Panc1 (cell line): Measurements from ENCODE around the gene FREM2. TPM values are rescaled to one million over a fixed set of nuclear protein-coding genes. Genes with fewer than 3 reads are reported as not detected.

Experiments used
- ATAC-seq: fragments of 200-7000 bp; cut with Tn5 transposase; 2 replicates; pipeline ENCODE4 v1.9.1; 2020; ENCODE audit warnings: mild to moderate bottlenecking, moderate library complexity
- BruUV-seq: library from RNA; stranded (reverse); fragments of 400-500 nt; replicated peaks from 2 replicates; lab custom pipeline; 2021; lab: Mats Ljungman, UMichigan
- CTCF ChIA-PET: fragments of 300-600 bp; sonication (Branson Sonifier 250); formaldehyde crosslinking; loops from one replicate; lab custom pipeline; 2022; ENCODE audit warnings: antibody characterized with exemption; lab: Charles Lee
- POLR2A ChIA-PET: fragments of 300-600 bp; sonication (Branson Sonifier 250); formaldehyde crosslinking; loops from one replicate; lab custom pipeline; 2022; ENCODE audit warnings: antibody characterized with exemption; lab: Charles Lee
- DNase-seq: peaks from one replicate; pipeline ENCODE4 v3.0.0-alpha.2; 2010; ENCODE audit warnings: low read depth, low spot score
- H3K27ac ChIP-seq: 2 replicates; pipeline ENCODE4 v1.5.1; 2011; ENCODE audit warnings: mild to moderate bottlenecking, low read length, inconsistent platforms
- H3K27me3 ChIP-seq: fragments of 200-500 bp; sonication (Bioruptor generic); 2 replicates; pipeline ENCODE4 v1.6.0; 2014; ENCODE audit warnings: low read length, inconsistent platforms; ENCODE audit not compliant: control insufficient read depth, insufficient read depth
- H3K36me3 ChIP-seq: fragments of 200-500 bp; sonication (Bioruptor generic); 2 replicates; pipeline ENCODE4 v1.5.1; 2014; ENCODE audit warnings: inconsistent platforms, mild to moderate bottlenecking, low read length, moderate library complexity; ENCODE audit not compliant: control insufficient read depth, insufficient read depth
- H3K4me1 ChIP-seq: 2 replicates; pipeline ENCODE4 v1.5.1; 2011; ENCODE audit warnings: inconsistent platforms, mild to moderate bottlenecking, low read length, moderate library complexity; ENCODE audit not compliant: control insufficient read depth, insufficient read depth
- H3K4me3 ChIP-seq, 2 experiments: 2 replicates each; pipeline ENCODE4 v1.5.1; 2011 to 2012; ENCODE audit warnings: low read depth in 2 of 2, low read length in 2 of 2, mild to moderate bottlenecking in 2 of 2, inconsistent platforms in 1 of 2, moderate library complexity in 1 of 2
- H3K9me3 ChIP-seq: fragments of 200-500 bp; sonication (Bioruptor generic); 2 replicates; pipeline ENCODE4 v1.5.1; 2014; ENCODE audit warnings: low read depth, mild to moderate bottlenecking, inconsistent platforms, low read length, moderate library complexity; ENCODE audit not compliant: control insufficient read depth, insufficient read depth
- POLR2AphosphoS5 ChIP-seq: IDR thresholded peaks from 2 replicates; pipeline ENCODE4 v1.6.1; 2012; ENCODE audit warnings: mild to moderate bottlenecking, low read depth, low read length, moderate library complexity
- SIN3A ChIP-seq: IDR thresholded peaks from 2 replicates; pipeline ENCODE4 v1.6.1; 2012; ENCODE audit warnings: low read depth, mild to moderate bottlenecking, low read length, moderate library complexity, borderline replicate concordance; ENCODE audit not compliant: insufficient read depth
- TCF7L2 ChIP-seq: IDR thresholded peaks from 2 replicates; pipeline ENCODE4 v1.6.1; 2011; ENCODE audit warnings: mild to moderate bottlenecking, low read depth, low read length, inconsistent platforms
- in situ Hi-C: cut with HindIII; loops from 2 replicates; pipeline ENCODE4 v1.10.0; 2016; ENCODE audit warnings: low sequenced_read_pairs, low pct_unique_long_range_greater_than_20kb
- intact Hi-C: fragments of 100-400 bp; cut with micrococcal nuclease; formaldehyde crosslinking; loops from one replicate; pipeline ENCODE4 v1.10.0; 2022; ENCODE audit not compliant: unreplicated experiment
- total RNA-seq: library from RNA; stranded (reverse); gene quantifications from one replicate; pipeline ENCODE4 v1.2.1, GENCODE V29; 2021; ENCODE audit not compliant: unreplicated experiment
- TF ChIP-seq, protein P1 (sequence below), 2 experiments: IDR thresholded peaks; 2 replicates each; pipeline ENCODE4 v1.6.1; 2011 to 2012; ENCODE audit warnings: low read depth in 2 of 2, control low read depth in 1 of 2, low read length in 1 of 2, mild to moderate bottlenecking in 1 of 2, moderate library complexity in 1 of 2; ENCODE audit not compliant: insufficient read depth in 1 of 2
- TF ChIP-seq, protein P2 (sequence below): fragments of 450-650 bp; IDR thresholded peaks from 2 replicates; pipeline ENCODE4 v1.5.1; 2017; ENCODE audit warnings: mild to moderate bottlenecking

Gene FREM2
- total RNA-seq, 1 experiment from 2014 or later: 0.15 TPM

DNA sequence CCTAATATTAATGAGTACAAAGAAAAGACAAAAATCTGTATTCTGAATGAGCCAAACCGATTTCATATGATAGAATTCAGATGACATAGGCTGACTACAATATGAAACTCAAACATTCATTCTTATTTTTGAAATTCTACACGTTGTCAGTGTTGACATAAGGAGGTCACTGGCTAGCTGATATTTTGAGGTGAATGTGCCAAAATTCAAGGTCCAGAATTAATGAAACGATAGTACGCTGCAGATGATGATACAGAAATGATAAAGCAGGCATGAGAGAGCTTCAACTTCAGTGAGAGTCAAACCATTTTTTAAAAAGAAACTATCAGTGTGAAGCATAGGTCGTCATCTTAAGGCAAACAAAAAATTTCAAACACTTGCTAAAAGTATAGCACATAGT is 88.2 kb downstream of the FREM2 start:
- Histone ChIP-seq H3K4me1 (no peaks in the 10 kb centered on the region), H3K27ac (no peak overlapping the region), H3K36me3 (no peaks in the 10 kb centered on the region), H3K27me3 (no peaks in the 10 kb centered on the region), H3K9me3 (no peaks in the 10 kb centered on the region), H3K4me3 (no peak overlapping the region)
- DNase-seq (no peak), ATAC-seq (no peak)
- in situ Hi-C loops (no loop called here), intact Hi-C loops (no loop called here)
- BruUV-seq: no TSS peak
- no peak for TF ChIP-seq TCF7L2
- TF ChIP-seq POLR2AphosphoS5: no peak
- TF ChIP-seq, protein P1, sequence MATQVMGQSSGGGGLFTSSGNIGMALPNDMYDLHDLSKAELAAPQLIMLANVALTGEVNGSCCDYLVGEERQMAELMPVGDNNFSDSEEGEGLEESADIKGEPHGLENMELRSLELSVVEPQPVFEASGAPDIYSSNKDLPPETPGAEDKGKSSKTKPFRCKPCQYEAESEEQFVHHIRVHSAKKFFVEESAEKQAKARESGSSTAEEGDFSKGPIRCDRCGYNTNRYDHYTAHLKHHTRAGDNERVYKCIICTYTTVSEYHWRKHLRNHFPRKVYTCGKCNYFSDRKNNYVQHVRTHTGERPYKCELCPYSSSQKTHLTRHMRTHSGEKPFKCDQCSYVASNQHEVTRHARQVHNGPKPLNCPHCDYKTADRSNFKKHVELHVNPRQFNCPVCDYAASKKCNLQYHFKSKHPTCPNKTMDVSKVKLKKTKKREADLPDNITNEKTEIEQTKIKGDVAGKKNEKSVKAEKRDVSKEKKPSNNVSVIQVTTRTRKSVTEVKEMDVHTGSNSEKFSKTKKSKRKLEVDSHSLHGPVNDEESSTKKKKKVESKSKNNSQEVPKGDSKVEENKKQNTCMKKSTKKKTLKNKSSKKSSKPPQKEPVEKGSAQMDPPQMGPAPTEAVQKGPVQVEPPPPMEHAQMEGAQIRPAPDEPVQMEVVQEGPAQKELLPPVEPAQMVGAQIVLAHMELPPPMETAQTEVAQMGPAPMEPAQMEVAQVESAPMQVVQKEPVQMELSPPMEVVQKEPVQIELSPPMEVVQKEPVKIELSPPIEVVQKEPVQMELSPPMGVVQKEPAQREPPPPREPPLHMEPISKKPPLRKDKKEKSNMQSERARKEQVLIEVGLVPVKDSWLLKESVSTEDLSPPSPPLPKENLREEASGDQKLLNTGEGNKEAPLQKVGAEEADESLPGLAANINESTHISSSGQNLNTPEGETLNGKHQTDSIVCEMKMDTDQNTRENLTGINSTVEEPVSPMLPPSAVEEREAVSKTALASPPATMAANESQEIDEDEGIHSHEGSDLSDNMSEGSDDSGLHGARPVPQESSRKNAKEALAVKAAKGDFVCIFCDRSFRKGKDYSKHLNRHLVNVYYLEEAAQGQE (IDR thresholded peaks at IDR 0.05; ENCODE audit: insufficient read depth in 1 of 2, low read depth in 2 of 2, low read length in 1 of 2): no peak
- TF ChIP-seq, protein P2, sequence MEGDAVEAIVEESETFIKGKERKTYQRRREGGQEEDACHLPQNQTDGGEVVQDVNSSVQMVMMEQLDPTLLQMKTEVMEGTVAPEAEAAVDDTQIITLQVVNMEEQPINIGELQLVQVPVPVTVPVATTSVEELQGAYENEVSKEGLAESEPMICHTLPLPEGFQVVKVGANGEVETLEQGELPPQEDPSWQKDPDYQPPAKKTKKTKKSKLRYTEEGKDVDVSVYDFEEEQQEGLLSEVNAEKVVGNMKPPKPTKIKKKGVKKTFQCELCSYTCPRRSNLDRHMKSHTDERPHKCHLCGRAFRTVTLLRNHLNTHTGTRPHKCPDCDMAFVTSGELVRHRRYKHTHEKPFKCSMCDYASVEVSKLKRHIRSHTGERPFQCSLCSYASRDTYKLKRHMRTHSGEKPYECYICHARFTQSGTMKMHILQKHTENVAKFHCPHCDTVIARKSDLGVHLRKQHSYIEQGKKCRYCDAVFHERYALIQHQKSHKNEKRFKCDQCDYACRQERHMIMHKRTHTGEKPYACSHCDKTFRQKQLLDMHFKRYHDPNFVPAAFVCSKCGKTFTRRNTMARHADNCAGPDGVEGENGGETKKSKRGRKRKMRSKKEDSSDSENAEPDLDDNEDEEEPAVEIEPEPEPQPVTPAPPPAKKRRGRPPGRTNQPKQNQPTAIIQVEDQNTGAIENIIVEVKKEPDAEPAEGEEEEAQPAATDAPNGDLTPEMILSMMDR: no peak
- no peak for TF ChIP-seq SIN3A
- ChIA-PET POLR2A (no interaction called here), CTCF (no interaction called here)

DNA sequence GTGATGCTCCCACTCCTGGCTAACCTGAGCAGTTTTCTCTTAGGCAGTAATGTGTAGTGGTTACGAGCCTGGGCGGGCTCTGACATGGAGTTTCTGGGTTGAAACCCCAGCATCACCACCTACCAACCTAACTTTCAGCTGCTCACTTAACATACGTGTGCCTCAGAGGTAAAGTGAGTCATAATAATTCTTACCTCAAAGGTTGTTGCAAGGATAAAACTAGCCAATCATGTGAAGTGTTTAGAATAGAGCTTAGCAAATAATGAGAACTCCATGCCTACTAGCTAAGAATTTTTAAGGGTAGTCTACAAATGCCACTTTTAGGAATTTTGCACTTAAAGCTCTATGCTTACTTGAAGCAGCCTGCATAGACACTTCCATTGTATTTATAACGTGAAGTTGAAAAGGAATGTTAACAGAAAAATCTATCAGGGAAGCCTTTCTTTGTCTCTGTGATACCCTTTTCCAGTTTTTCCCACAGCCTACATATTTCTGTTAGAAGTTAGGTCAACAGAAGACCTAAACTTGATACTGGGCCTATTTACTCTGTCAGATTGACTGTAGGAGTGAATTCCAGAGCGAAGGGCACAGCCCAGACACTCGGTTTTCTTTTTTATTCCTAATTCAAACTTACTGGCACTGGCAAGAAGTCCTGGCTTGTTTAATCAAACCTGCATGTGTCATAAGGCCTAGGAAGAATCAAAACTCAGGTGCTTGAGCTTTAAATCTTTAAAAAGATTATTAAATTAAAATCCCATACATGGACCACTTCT is 90.7 kb downstream of the FREM2 start:
- POLR2A ChIA-PET: no interaction called here
- BruUV-seq: no TSS peak
- Histone ChIP-seq H3K36me3 (no peaks in the 10 kb centered on the region), H3K27me3 (no peaks in the 10 kb centered on the region), H3K27ac (no peak overlapping the region), H3K4me1 (no peaks in the 10 kb centered on the region), H3K4me3 (no peak overlapping the region), H3K9me3 (no peaks in the 10 kb centered on the region)
- DNase-seq: no peak
- intact Hi-C loops (no loop called here), in situ Hi-C loops (no loop called here)
- CTCF ChIA-PET: no interaction called here
- no peak for ATAC-seq
- TF ChIP-seq POLR2AphosphoS5: no peak
- TF ChIP-seq, protein P2: no peak
- TF ChIP-seq TCF7L2: no peak
- no peak for TF ChIP-seq SIN3A
- TF ChIP-seq, protein P1 (IDR thresholded peaks at IDR 0.05; ENCODE audit: insufficient read depth in 1 of 2, low read depth in 2 of 2, low read length in 1 of 2): no peak
